AG04450 (cell line): ENCODE data around the gene INPP5A. TPM values are rescaled to one million over a fixed set of nuclear protein-coding genes. Genes with fewer than 3 reads are reported as not detected.

Source experiments
- CTCF ChIA-PET: fragments of 300-600, 350-600 bp; formaldehyde crosslinking; extraction: SDS; loops from one replicate; lab custom pipeline; 2022; ENCODE audit warnings: antibody characterized with exemption, inconsistent platforms; lab: Charles Lee
- POLR2A ChIA-PET: fragments of 350-600 bp; formaldehyde crosslinking; extraction: SDS; loops from one replicate; lab custom pipeline; 2021; ENCODE audit warnings: antibody characterized with exemption, inconsistent platforms; lab: Yijun Ruan, JAX
- DNase-seq: peaks from one replicate; pipeline ENCODE4 v3.0.0-alpha.2; 2011; ENCODE audit warnings: low read depth, low spot score
- H3K27ac ChIP-seq: one replicate; pipeline ENCODE4 v1.5.1; 2012; ENCODE audit warnings: low read depth, low read length, control low read depth
- H3K27me3 ChIP-seq: one replicate; pipeline ENCODE4 v1.6.0; 2012; ENCODE audit warnings: low read length; ENCODE audit not compliant: control insufficient read depth, insufficient read depth
- H3K4me3 ChIP-seq: 2 replicates; pipeline ENCODE4 v1.5.1; 2011; ENCODE audit warnings: mild to moderate bottlenecking, low read depth, low read length, control low read depth
- H3K9me3 ChIP-seq: 2 replicates; pipeline ENCODE4 v1.5.1; 2012; ENCODE audit warnings: low read length; ENCODE audit not compliant: control insufficient read depth, insufficient read depth
- polyA plus RNA-seq: library from polyadenylated mRNA; depleted of rRNA; stranded (reverse); fragments of >200 nt; gene quantifications from 2 replicates; pipeline ENCODE4 v1.2.3, GENCODE V29; 2011
- TF ChIP-seq, protein P1 (sequence below): IDR thresholded peaks from 2 replicates; pipeline ENCODE4 v1.5.1; 2011; ENCODE audit warnings: low read depth, low read length, control low read depth, inconsistent platforms

The INPP5A gene
- polyA plus RNA-seq, 1 experiment, result 22.5 TPM

- Histone ChIP-seq H3K27ac (no peak overlapping the region), H3K4me3 (peak overlapping the region; percentile 42), H3K9me3 (no peaks in the 10 kb centered on the region; the same call in 1 of the 2 replicates), H3K27me3 (no peaks in the 10 kb centered on the region)
- ChIA-PET CTCF (interaction anchor here (0.6 to 1.8 kb wide), 2 partner anchors 81 to 85 kb away, joined by 3 to 10 read pairs; no protein-coding TSS in a partner anchor), POLR2A (no interaction called here)
- TF ChIP-seq, protein P1, sequence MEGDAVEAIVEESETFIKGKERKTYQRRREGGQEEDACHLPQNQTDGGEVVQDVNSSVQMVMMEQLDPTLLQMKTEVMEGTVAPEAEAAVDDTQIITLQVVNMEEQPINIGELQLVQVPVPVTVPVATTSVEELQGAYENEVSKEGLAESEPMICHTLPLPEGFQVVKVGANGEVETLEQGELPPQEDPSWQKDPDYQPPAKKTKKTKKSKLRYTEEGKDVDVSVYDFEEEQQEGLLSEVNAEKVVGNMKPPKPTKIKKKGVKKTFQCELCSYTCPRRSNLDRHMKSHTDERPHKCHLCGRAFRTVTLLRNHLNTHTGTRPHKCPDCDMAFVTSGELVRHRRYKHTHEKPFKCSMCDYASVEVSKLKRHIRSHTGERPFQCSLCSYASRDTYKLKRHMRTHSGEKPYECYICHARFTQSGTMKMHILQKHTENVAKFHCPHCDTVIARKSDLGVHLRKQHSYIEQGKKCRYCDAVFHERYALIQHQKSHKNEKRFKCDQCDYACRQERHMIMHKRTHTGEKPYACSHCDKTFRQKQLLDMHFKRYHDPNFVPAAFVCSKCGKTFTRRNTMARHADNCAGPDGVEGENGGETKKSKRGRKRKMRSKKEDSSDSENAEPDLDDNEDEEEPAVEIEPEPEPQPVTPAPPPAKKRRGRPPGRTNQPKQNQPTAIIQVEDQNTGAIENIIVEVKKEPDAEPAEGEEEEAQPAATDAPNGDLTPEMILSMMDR, result peak; percentile 38
- DNase-seq, result no peak
These were observed 2.9 kb downstream of the INPP5A start for GRCh38 chr10:132540456-132540855.

GRCh38 chr10:132541129-132541528 is 3.5 kb downstream of the INPP5A start:
- CTCF ChIA-PET, result interaction anchor here (0.6 kb wide), 1 partner anchor 86 kb away, joined by 3 read pairs; no protein-coding TSS in a partner anchor
- H3K27ac ChIP-seq, result no peak overlapping the region
- no peak for DNase-seq
- H3K9me3 ChIP-seq, result no peaks in the 10 kb centered on the region; the same call in 1 of the 2 replicates
- H3K4me3 ChIP-seq, result no peak overlapping the region
- H3K27me3 ChIP-seq, result no peaks in the 10 kb centered on the region
- POLR2A ChIA-PET, result no interaction called here
- TF ChIP-seq, protein P1, result no peak

DNA sequence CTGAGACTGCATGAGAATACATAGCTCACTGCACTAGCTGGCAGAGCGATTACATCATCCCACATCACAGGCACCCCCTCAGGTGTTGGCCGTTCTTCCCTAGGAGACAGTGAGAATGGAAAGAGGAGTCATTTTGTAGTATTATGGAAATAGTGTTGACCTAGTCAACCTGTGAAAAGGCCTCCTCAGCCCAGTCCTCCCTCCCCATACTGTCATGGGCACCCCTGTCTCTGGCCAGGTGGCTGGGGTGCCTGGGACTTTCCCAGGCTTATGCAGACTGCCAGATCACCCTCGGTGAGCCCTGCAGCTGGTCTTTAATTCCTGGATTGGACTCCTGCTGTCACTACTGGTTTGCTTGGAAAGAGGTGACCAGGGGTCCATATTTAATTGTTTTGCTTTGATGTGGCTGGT is 4.0 kb downstream of the INPP5A start:
- no peak for DNase-seq
- POLR2A ChIA-PET, result no interaction called here
- Histone ChIP-seq H3K4me3 (no peak overlapping the region), H3K9me3 (peaks cover 3% of the 10 kb centered on the region; the same call in 1 of the 2 replicates), H3K27me3 (no peaks in the 10 kb centered on the region), H3K27ac (no peak overlapping the region)
- CTCF ChIA-PET, result no interaction called here
- TF ChIP-seq, protein P1, result no peak

DNA sequence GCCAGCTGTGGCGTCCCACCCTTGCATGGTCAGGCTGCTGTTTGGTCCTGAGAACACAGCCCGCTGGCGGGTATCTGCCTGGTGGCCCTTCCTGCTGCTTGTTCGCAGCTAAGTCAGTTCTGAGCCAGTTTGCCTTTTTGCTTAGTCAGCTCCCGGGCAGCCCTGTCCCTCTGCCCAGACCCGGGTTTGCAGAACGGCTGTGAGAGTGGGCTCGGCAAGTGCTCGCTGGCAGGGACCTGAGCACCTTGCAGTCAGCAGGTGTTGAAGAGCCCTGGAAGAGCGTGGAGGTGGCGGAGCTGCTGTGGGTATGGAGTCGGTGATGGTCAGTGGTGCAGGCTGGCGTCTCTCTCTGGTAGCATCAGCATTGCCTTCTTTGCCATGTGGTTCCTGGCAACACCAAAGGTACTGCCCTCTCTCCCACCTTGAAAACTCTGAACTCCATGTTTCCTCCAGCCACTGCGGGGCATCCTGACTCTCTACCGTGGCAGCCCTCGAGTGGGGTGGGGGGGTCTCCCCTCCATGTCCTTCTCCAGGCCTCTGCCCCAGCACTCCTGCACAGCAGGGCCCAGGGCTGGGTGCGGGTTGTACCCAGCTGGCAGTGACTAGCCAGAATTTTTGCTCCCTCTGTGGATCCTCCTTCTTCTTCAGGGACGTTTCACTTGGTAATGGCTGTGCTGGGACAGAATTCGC is 4.6 kb downstream of the INPP5A start:
- DNase-seq, result no peak
- ChIA-PET POLR2A (no interaction called here), CTCF (no interaction called here)
- peaks cover 7% of the 10 kb centered on the region; the same call in 1 of the 2 replicates for H3K9me3 ChIP-seq
- H3K4me3 ChIP-seq, result no peak overlapping the region
- H3K27me3 ChIP-seq, result no peaks in the 10 kb centered on the region
- H3K27ac ChIP-seq, result no peak overlapping the region
- TF ChIP-seq, protein P1, result no peak

GRCh38 chr10:132542819-132543218 is 5.2 kb downstream of the INPP5A start:
- Histone ChIP-seq H3K27ac (no peak overlapping the region), H3K4me3 (no peak overlapping the region), H3K27me3 (no peaks in the 10 kb centered on the region), H3K9me3 (peaks cover 7% of the 10 kb centered on the region; the same call in 1 of the 2 replicates)
- TF ChIP-seq, protein P1, result no peak
- no peak for DNase-seq
- POLR2A ChIA-PET, result no interaction called here
- CTCF ChIA-PET, result no interaction called here
